ENCODE data around the gene PIP4K2A.

Gene PIP4K2A

DNA sequence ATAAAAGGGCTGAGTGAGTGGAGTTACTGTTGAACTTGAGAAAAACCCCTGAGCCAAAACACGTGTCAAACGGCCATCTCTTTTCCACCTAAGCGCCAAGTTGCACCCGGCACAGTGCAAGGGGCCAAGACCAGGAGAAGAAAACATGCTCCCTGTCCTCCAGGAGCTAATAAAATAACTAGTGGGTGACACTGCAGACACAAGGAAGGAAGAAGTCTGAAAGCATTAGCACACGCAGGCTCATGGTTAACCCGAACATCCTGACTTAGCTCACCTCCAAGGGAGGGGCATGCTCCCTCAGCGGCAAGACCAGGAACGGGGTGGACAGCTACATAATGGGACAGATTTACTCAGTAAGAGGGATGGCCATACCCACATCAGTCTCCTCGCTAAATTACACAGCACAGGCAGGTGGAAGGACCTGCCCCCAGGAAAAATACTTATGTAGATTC is 65.0 kb downstream of the PIP4K2A start:
- Histone ChIP-seq H3K36me3 (ENCODE audit: insufficient read depth, low read length) (no peaks in the 10 kb centered on the region), H2AFZ (ENCODE audit: low read depth, low read length) (no peak overlapping the region), H3K9me3 (ENCODE audit: low read length) (no peaks in the 10 kb centered on the region), H3K4me3 (ENCODE audit: low read length) (no peak overlapping the region), H3K4me1 (ENCODE audit: insufficient read depth, low read length) (peaks cover 8% of the 10 kb centered on the region), H3K27me3 (ENCODE audit: insufficient read depth, low read length) (no peaks in the 10 kb centered on the region)

DNA sequence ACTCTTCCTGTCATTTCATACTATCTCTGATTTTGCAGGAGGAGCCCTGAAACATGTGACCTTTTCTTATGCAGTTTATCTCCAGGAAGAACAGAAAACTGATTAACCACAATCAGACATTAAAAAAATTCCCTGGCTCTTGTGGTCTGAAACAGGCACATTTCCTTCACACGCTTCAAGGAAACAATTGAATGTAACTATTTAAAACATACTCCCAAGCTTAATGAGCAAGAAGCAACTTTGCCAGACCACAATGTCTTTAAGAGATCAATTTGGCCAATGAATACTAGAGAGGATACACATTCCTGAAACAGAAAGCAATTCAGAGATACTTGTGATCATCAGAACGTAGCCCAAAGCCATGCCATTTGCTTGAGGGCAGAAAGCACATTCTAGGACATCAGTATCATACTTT is 65.8 kb downstream of the PIP4K2A start:
- H3K27me3 ChIP-seq (ENCODE audit: insufficient read depth, low read length) = no peaks in the 10 kb centered on the region
- no peak overlapping the region for H3K4me3 ChIP-seq (ENCODE audit: low read length)
- H3K36me3 ChIP-seq (ENCODE audit: insufficient read depth, low read length) = no peaks in the 10 kb centered on the region
- H2AFZ ChIP-seq (ENCODE audit: low read depth, low read length) = no peak overlapping the region
- no peaks in the 10 kb centered on the region for H3K9me3 ChIP-seq (ENCODE audit: low read length)
- peaks cover 8% of the 10 kb centered on the region for H3K4me1 ChIP-seq (ENCODE audit: insufficient read depth, low read length)

DNA sequence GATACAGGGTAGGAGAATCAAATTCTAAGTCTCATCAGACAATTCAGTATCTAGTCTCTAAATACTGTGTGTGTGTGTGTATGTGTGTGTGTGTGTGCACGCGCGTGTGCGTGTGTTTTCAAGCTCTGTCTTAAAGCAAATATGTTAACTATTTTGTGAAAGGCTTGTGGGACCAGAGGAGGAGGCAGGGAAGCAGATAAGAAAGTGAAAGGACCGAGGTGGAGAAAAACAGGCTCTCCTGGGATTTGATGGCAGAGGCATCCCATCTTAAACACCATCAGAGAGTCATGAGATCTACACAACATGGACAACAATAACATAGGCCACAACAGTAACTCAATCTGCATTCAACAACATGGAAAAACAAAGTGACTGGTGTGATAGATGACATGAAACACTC is 67.1 kb downstream of the PIP4K2A start:
- no peak overlapping the region for H3K4me3 ChIP-seq (ENCODE audit: low read length)
- no peak overlapping the region for H2AFZ ChIP-seq (ENCODE audit: low read depth, low read length)
- no peaks in the 10 kb centered on the region for H3K36me3 ChIP-seq (ENCODE audit: insufficient read depth, low read length)
- H3K27me3 ChIP-seq (ENCODE audit: insufficient read depth, low read length) = no peaks in the 10 kb centered on the region
- peaks cover 8% of the 10 kb centered on the region for H3K4me1 ChIP-seq (ENCODE audit: insufficient read depth, low read length)
- H3K9me3 ChIP-seq (ENCODE audit: low read length) = no peaks in the 10 kb centered on the region

DNA sequence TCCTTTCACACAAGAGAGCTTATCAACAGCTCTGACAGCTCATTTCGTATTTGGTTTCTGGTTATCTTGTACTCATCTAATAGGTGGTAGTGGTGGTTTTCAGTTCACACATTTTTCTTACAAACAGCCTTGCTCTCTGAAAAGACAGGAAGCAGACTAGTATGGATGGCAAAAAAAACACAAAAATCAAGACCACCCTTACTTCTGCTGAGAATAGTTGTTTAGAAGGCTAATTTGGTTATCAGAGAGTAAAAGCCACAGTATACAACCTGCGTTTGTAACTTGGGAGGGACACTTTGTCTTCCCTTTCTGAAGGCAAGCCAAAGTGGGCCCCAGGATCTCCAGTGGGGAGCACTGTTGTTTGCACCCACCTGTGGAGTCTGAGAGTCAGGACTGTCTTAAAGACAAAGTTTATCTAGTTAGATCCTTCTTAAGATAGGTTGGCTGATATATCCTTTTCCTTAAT is 68.0 kb downstream of the PIP4K2A start:
- no peaks in the 10 kb centered on the region for H3K27me3 ChIP-seq (ENCODE audit: insufficient read depth, low read length)

DNA sequence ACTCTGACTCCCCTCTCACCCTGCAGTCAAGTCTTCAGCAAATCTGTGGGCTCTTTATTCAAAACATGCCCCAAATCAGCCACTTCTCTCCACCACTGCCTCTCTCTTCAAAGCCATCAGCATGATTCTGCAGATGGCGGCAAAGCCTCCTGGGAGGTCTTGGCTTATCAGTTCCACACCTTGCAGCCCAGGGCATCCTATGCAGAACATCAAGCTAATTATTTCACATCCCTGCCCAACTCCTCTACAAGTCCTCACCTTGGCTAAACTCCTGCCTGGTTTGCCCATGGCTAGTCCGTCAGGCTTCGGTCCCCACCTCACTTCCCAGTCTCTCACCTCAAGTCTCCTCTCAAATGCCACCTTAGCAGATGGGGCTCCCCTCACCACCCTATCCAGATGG is 70.2 kb downstream of the PIP4K2A start:
- no peaks in the 10 kb centered on the region for H3K36me3 ChIP-seq (ENCODE audit: insufficient read depth, low read length)
- H3K4me3 ChIP-seq (ENCODE audit: low read length) = no peak overlapping the region
- no peaks in the 10 kb centered on the region for H3K9me3 ChIP-seq (ENCODE audit: low read length)
- no peak overlapping the region for H2AFZ ChIP-seq (ENCODE audit: low read depth, low read length)
- peaks cover 18% of the 10 kb centered on the region for H3K4me1 ChIP-seq (ENCODE audit: insufficient read depth, low read length)
- no peaks in the 10 kb centered on the region for H3K27me3 ChIP-seq (ENCODE audit: insufficient read depth, low read length)

More for the DNA sequence above, 68.0 kb downstream of the PIP4K2A start:
- Histone ChIP-seq H3K4me3 (ENCODE audit: low read length) (no peak overlapping the region), H3K36me3 (ENCODE audit: insufficient read depth, low read length) (no peaks in the 10 kb centered on the region), H3K9me3 (ENCODE audit: low read length) (no peaks in the 10 kb centered on the region), H2AFZ (ENCODE audit: low read depth, low read length) (no peak overlapping the region), H3K4me1 (ENCODE audit: insufficient read depth, low read length) (peaks cover 8% of the 10 kb centered on the region)

DNA sequence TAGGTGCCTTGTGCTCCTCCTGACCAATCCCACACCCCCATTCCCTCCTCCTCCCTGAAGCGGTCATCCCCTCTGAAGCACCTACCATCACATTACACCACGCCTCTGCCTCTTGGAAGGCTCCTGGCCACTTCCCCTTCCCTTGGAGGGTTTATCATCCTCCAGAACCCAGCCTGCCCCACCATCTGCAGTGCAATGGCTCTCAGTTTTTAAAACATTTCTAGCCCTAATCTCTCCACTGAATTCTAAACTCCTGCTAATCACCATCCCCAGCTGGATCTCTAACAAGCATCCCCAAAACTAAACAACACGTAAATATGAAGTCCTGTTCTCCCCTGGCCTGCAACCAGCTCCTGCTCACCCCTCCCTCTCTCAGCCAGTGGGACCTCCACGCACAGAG is 70.6 kb downstream of the PIP4K2A start:
- Histone ChIP-seq H3K9me3 (ENCODE audit: low read length) (no peaks in the 10 kb centered on the region), H3K27me3 (ENCODE audit: insufficient read depth, low read length) (no peaks in the 10 kb centered on the region), H3K36me3 (ENCODE audit: insufficient read depth, low read length) (no peaks in the 10 kb centered on the region), H3K4me3 (ENCODE audit: low read length) (no peak overlapping the region), H3K4me1 (ENCODE audit: insufficient read depth, low read length) (peaks cover 18% of the 10 kb centered on the region), H2AFZ (ENCODE audit: low read depth, low read length) (no peak overlapping the region)

DNA sequence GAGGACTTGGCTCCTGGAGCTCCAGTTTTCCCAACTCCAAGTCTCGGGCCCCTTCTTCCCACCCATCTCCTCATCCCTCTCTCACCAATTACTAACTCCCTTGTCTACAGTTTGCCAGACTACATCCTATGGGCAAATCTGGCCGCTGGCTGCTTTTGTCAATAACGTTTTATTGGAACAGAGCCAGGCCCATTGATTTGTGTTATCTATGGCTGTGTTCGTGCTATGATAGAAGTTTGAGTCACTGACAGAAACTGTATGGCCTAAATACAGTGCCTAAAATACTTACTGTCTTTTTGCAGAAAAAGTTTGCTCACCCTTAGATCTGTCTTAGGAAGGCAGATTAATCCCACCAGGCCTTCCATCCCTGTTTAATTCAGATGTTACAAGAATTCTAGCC is 71.3 kb downstream of the PIP4K2A start:
- Histone ChIP-seq H3K9me3 (ENCODE audit: low read length) (no peaks in the 10 kb centered on the region), H3K36me3 (ENCODE audit: insufficient read depth, low read length) (no peaks in the 10 kb centered on the region), H3K4me3 (ENCODE audit: low read length) (no peak overlapping the region), H2AFZ (ENCODE audit: low read depth, low read length) (no peak overlapping the region), H3K4me1 (ENCODE audit: insufficient read depth, low read length) (peaks cover 18% of the 10 kb centered on the region), H3K27me3 (ENCODE audit: insufficient read depth, low read length) (no peaks in the 10 kb centered on the region)

DNA sequence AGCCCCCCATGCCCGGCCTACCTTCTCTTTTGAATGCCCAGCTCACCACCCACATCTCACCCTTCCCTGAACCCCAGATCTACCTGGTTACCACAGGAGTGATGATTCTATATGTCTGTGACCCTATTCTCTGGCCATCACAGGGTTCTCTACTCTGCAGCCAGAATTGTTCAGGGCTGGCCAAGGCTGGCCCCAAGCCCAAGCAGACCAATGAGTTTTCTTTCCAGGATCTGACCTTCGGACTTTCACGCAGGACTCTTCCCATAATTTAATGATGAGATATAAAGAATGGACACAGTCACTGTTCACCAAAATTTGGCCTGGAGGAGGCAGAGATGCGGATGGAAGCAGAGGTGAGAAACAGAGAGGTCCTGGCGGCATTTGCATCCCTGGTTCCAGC is 72.6 kb downstream of the PIP4K2A start:
- Histone ChIP-seq H3K36me3 (ENCODE audit: insufficient read depth, low read length) (no peaks in the 10 kb centered on the region), H3K9me3 (ENCODE audit: low read length) (no peaks in the 10 kb centered on the region), H2AFZ (ENCODE audit: low read depth, low read length) (no peak overlapping the region), H3K4me3 (ENCODE audit: low read length) (no peak overlapping the region), H3K27me3 (ENCODE audit: insufficient read depth, low read length) (no peaks in the 10 kb centered on the region), H3K4me1 (ENCODE audit: insufficient read depth, low read length) (peaks cover 10% of the 10 kb centered on the region)

DNA sequence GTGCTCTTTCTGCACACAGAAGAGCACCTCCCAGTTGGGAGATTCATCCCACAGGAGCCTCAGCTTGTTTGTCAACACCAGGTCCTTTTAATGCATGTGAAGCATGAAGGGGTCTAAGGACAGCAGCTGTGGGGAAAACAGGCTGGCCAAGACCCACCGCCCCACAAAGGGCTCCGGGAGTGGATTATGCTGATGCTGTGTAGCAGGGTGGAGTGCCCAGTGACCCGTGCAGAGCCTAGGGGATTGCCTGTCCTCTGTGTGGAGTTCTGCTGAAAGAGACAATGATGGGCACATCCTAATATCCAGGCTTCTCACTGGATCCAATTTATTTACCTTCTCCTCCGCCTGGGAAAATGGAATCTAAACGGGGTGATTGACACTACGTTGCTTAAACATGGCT is 74.0 kb downstream of the PIP4K2A start:
- no peak overlapping the region for H3K4me3 ChIP-seq (ENCODE audit: low read length)

DNA sequence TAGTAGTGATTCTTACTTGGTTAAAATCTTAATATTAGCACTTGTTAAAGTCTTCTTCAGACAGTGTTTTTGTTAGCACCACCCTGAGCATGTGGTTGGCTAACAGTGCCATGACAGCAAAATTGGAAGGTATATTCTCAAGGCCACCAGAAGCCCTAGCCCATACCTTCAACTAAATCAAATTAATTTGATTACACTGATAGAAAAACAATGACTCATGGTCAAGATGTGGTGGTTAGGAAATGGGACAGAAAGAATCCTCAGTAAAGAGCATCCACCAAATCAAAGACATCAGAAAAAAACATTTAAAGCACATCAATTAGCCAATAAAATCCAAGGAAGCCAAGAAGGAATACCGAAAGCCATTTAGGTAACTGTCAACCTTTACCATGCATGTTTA is 75.5 kb downstream of the PIP4K2A start:
- H2AFZ ChIP-seq (ENCODE audit: low read depth, low read length) = no peak overlapping the region
- no peak overlapping the region for H3K4me3 ChIP-seq (ENCODE audit: low read length)
- peaks cover 10% of the 10 kb centered on the region for H3K4me1 ChIP-seq (ENCODE audit: insufficient read depth, low read length)
- H3K9me3 ChIP-seq (ENCODE audit: low read length) = no peaks in the 10 kb centered on the region
- H3K27me3 ChIP-seq (ENCODE audit: insufficient read depth, low read length) = no peaks in the 10 kb centered on the region
- no peaks in the 10 kb centered on the region for H3K36me3 ChIP-seq (ENCODE audit: insufficient read depth, low read length)

More for the DNA sequence above, 74.0 kb downstream of the PIP4K2A start:
- Histone ChIP-seq H3K27me3 (ENCODE audit: insufficient read depth, low read length) (no peaks in the 10 kb centered on the region), H2AFZ (ENCODE audit: low read depth, low read length) (no peak overlapping the region), H3K36me3 (ENCODE audit: insufficient read depth, low read length) (no peaks in the 10 kb centered on the region), H3K9me3 (ENCODE audit: low read length) (no peaks in the 10 kb centered on the region), H3K4me1 (ENCODE audit: insufficient read depth, low read length) (peaks cover 10% of the 10 kb centered on the region)

DNA sequence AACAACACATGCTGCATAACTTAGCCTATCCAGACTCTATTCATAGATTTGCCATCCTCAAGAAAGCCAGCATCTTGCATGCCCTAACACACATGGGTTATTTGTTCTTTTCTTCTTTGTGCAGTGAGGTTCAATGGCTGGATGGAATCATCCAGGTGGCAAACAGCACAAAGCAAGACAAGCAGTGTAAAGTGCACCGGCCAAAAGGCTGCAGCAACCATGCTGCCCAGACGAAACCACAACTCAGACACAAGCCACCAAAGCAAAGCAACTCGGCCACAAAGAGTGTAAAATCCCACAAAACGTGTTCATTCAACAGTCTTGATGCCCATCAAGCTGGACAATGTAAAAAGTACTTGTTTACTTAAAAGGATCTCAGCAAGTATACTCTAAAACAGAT is 76.9 kb downstream of the PIP4K2A start:
- Histone ChIP-seq H3K27me3 (ENCODE audit: insufficient read depth, low read length) (no peaks in the 10 kb centered on the region), H3K4me3 (ENCODE audit: low read length) (no peak overlapping the region), H2AFZ (ENCODE audit: low read depth, low read length) (no peak overlapping the region), H3K36me3 (ENCODE audit: insufficient read depth, low read length) (no peaks in the 10 kb centered on the region), H3K9me3 (ENCODE audit: low read length) (no peaks in the 10 kb centered on the region), H3K4me1 (ENCODE audit: insufficient read depth, low read length) (peaks cover 10% of the 10 kb centered on the region)

DNA sequence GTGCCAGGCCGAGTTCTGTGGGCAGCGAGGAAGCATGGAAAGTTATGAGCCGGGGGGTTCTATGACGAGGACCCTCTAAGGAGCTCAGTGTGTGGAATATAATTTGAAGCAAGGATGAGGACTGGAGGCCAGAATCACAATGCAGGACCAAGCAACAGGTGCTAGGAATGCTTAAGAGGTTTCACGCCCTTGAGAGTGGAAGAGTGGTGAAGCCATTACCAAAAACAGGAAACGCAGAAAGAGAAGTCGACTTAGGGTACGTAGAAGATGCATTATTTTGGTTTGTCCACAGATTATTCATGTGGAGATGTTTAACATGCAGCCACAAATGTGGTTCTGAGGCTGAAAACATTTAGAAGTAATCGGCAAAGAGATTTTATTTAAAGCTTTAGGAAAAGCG is 78.7 kb downstream of the PIP4K2A start:
- Histone ChIP-seq H2AFZ (ENCODE audit: low read depth, low read length) (no peak overlapping the region), H3K27me3 (ENCODE audit: insufficient read depth, low read length) (no peaks in the 10 kb centered on the region), H3K4me1 (ENCODE audit: insufficient read depth, low read length) (peaks cover 10% of the 10 kb centered on the region), H3K9me3 (ENCODE audit: low read length) (no peaks in the 10 kb centered on the region), H3K4me3 (ENCODE audit: low read length) (no peak overlapping the region), H3K36me3 (ENCODE audit: insufficient read depth, low read length) (no peaks in the 10 kb centered on the region)

DNA sequence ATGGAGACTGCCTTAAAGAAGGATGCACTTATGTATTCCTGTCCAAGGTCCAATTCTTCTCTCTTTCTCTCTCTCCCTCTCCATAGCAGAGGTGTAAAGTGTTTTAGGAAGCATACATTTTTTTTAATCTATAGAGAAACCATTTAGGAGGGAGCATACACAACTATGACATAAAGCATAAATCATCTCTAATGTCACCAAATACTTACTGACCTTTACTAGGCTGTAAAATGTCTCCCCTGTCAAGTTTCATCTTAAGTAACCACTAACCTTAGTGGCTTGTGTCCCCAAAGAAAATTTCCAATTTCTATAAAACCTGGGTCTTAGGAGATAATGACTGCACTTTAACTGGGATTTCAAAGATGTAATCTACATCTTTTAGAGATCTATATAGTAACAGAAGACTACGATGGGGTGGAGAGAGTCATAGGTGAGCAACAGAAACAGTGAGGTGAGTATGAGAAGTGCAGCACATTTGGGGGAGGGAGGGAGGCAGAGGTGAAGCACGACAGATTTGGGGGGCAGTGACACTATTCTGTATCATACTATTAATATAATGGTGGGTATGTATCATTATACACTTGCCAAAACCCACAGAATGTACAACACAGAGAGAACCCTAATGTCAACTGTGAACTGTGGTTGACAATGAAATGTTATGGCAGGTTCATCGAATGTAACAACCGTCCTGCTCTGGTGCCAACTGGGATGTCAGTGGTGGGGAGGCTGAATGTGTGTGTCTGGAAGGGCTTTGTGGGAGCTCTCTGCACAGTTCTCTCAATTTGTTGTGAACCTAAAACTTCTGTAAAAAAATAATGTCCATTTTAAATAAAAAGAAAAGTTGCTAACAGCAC is 79.5 kb downstream of the PIP4K2A start:
- Histone ChIP-seq H3K27me3 (ENCODE audit: insufficient read depth, low read length) (no peaks in the 10 kb centered on the region), H3K4me3 (ENCODE audit: low read length) (no peak overlapping the region), H3K36me3 (ENCODE audit: insufficient read depth, low read length) (no peaks in the 10 kb centered on the region), H3K9me3 (ENCODE audit: low read length) (no peaks in the 10 kb centered on the region), H3K4me1 (ENCODE audit: insufficient read depth, low read length) (peaks cover 3% of the 10 kb centered on the region), H2AFZ (ENCODE audit: low read depth, low read length) (no peak overlapping the region)

DNA sequence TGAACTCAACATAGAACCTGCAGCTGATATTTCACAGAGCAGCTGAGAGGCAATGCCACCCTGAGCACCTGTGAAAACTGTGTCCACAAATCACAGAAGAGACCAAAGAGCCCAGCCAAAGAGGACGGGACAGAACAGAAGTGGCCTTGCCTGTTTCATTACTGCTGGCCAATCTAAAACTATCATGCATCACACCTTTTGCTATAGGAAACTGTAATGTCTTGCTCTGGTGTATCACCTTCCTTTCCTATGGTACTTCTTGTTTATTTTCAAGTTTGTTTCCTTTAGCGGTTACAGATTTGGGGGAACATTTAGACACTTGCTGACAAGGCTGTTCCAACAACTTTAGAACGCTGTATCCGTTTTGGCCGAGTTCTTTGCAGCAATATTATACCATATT is 80.3 kb downstream of the PIP4K2A start:
- Histone ChIP-seq H3K36me3 (ENCODE audit: insufficient read depth, low read length) (no peaks in the 10 kb centered on the region), H3K4me1 (ENCODE audit: insufficient read depth, low read length) (no peaks in the 10 kb centered on the region), H3K27me3 (ENCODE audit: insufficient read depth, low read length) (no peaks in the 10 kb centered on the region), H3K4me3 (ENCODE audit: low read length) (no peak overlapping the region), H3K9me3 (ENCODE audit: low read length) (no peaks in the 10 kb centered on the region), H2AFZ (ENCODE audit: low read depth, low read length) (no peak overlapping the region)
